Choroid plexus epithelial cell (primary cell): ENCODE data around the gene ICE1.
"Not testable (repeated sequence)": the region's sequence is repeated elsewhere in the genome, so short reads cannot be mapped to it uniquely, and the experiment has no call there.

Experiments used
- DNase-seq: peaks from one replicate; pipeline ENCODE4 v3.0.0-alpha.2; 2010; ENCODE audit warnings: low read depth
- H3K4me3 ChIP-seq: 2 replicates; pipeline ENCODE4 v1.5.1; 2011; ENCODE audit warnings: low read depth, mild to moderate bottlenecking, control low read depth, low read length, moderate library complexity
- CTCF ChIP-seq: conservative IDR thresholded peaks from 2 replicates; pipeline ENCODE4 v1.5.1; 2011; ENCODE audit warnings: low read depth, mild to moderate bottlenecking, control low read depth, inconsistent platforms, low read length, moderate library complexity

ICE1 gene

GRCh38 chr5:5464036-5464715 is 41.7 kb downstream of the ICE1 start:
- TF ChIP-seq CTCF: no peak
- DNase-seq: no peak
- no peak overlapping the region for H3K4me3 ChIP-seq

GRCh38 chr5:5466227-5466626 is 43.8 kb downstream of the ICE1 start:
- H3K4me3 ChIP-seq: no peak overlapping the region
- no peak for DNase-seq
- peak; percentile 14 for TF ChIP-seq CTCF

- DNase-seq: peak; percentile 25
- no peak overlapping the region for H3K4me3 ChIP-seq
- TF ChIP-seq CTCF: no peak
Measured at GRCh38 chr5:5467737-5468136, 45.3 kb downstream of the ICE1 start.

GRCh38 chr5:5470933-5471332 is 48.5 kb downstream of the ICE1 start:
- no peak for TF ChIP-seq CTCF
- DNase-seq: no peak
- H3K4me3 ChIP-seq: no peak overlapping the region

GRCh38 chr5:5473226-5473625 is 50.7 kb downstream of the ICE1 start:
- TF ChIP-seq CTCF: no peak
- DNase-seq: no peak
- H3K4me3 ChIP-seq: no peak overlapping the region

GRCh38 chr5:5474961-5475360 is 52.5 kb downstream of the ICE1 start:
- DNase-seq: no peak
- TF ChIP-seq CTCF: no peak
- no peak overlapping the region for H3K4me3 ChIP-seq

DNA sequence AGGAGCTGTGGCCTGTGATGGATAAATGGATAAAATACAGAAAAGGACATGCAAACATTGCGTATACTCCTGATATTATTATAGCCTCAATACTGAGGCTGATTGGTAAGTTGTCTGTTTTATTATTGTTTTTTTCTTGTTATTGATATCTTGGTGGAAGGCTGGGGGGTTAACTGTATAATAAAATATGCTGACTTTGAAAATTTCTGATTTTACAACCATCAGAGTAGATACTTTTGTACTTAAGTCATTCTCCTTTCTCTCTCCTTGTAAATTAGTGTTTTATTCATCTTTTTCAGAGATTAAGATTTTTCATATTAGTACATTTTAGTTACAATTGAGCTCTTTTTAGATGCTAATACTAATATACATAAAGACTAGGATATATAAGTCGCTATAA is 53.5 kb downstream of the ICE1 start:
- DNase-seq: no peak
- no peak for TF ChIP-seq CTCF
- H3K4me3 ChIP-seq: no peak overlapping the region

DNA sequence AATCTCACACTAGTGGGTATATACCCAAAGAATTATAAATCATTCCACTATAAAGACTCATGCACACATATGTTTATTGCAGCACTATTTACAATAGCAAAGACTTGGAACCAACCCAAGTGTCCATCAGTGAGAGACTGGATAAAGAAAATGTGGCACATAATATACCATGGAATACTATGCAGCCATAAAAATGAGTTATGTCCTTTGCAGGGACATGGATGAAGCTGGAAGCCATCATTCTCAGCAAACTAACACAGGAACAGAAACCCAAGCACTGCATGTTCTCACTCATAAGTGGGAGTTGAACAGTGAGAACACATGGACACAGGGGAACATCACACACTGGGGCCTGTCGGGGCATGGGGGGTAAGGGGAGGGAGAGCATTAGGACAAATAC is 57.1 kb downstream of the ICE1 start:
- DNase-seq: not testable (repeated sequence)

More for the DNA sequence above, 57.1 kb downstream of the ICE1 start:
- H3K4me3 ChIP-seq: not testable (repeated sequence)
